GM19025 (cell line): ENCODE results near the gene PTPRG.

ENCODE experiments used
- ATAC-seq: cut with Tn5 transposase; IDR thresholded peaks from one replicate; pipeline ENCODE4 v1.9.1; 2021; ENCODE audit warnings: mild to moderate bottlenecking, low read depth, moderate library complexity; ENCODE audit not compliant: unreplicated experiment

The PTPRG gene

DNA sequence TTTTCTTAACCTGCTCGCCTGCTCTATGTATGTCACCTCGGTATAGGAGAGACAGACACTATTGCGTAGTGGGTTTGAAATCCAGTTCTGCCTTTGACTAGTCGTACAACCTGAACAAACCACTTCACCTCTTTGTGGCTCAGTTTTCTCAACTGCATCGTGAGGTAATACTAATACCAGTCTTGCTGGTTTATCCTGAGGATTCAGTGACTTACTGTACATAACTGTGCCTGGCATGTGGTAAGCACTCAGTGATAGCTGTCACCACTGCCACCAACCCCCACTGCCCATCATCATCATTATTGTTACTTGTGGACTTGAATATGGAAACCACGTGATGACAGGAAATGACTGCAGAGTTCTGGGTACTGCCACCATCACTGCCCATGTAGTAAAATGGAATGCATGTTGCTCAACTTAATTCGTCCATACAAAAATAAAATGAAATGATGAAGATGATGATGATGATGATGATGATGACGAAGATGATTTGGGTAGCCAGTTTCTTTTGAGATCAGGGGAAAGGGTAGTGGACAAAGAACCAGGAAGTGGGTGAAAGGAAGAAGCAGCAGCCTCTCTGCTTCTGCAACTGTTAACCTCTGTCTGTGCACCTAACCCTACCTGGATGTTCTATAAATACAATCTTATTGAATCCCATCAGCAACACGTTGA lies 583.9 kb downstream of the PTPRG start:
- ATAC-seq, result no peak

DNA sequence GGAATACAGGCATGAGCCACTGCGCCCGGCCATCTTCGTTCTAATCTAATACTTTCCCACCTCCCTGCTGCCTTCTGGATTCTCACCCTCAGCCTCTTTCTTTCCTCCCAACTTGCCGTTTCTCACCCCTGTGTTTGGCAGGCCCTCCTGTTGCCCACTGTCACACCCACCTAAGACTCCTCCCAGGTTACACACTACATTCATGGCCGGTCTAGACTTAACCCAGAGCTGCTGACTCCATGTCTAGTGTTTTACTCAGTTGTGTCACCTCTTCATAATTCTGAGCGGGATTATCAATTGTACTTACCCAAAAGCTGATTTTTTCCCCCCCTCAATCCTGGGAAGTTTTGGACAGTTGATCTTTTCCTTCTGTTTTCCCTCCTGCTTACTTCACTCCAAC lies 588.2 kb downstream of the PTPRG start:
- ATAC-seq, result no peak

DNA sequence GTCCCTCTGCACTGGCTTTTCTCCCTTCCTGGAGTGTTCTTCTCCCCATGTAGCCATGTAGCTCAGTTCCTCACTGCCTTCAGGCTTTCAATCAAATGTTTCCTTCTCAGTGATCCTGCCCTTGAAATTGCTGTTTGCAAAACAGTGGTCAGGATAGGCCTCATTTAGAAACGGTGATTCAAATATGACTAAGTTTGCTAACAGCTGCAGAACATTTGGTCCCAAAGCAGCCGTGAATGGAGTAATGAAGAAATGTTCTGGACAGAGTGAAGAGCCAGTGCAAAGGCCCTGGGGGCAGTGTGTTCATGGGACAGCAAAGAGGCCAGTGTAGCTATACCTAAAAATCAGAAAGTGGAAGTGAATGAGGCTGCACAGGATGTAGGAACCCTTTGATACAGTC lies 588.6 kb downstream of the PTPRG start:
- no peak for ATAC-seq

GRCh38 chr3:62151591-62151990 lies 590.2 kb downstream of the PTPRG start:
- ATAC-seq, result no peak

GRCh38 chr3:62153231-62153630 lies 591.9 kb downstream of the PTPRG start:
- no peak for ATAC-seq

DNA sequence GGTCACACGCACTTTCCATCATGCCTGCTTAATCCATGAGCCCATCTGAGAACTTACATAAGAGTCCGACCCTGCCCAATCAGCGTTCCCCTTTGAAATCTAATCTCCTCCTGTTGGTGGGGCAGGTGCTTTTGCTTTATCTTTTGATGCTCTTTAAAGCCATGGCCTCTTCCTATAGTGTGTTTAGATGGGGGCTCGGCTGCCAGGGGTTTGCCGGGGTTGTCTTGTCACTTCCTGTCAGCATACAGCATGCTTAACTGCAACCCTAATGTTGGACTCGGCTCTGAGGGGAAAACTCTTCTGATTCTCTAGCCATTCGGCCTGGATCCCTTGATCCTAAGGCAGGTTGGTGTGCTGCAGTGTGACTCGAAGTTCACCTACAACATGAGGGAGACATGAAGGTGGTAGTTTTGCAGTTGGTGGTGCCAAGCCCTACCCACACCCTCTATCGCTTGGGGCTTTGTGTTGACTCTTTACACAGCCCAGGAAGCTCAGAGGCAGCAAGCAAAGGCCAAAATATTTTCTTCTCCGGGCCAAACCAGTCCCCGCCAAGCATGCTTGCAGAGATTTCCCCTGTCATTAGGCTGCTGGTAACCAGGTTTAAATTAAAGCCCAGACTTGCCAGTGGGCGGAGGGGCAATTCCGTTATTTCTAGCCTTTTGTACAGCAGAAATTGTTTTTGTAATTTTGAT lies 593.2 kb downstream of the PTPRG start:
- no peak for ATAC-seq

- no peak for ATAC-seq
Observed at GRCh38 chr3:62159056-62159708, 597.8 kb downstream of the PTPRG start.

- no peak for ATAC-seq
Observed at GRCh38 chr3:62159709-62160092, 598.3 kb downstream of the PTPRG start.

GRCh38 chr3:62161371-62161770 lies 600.0 kb downstream of the PTPRG start:
- ATAC-seq, result no peak

DNA sequence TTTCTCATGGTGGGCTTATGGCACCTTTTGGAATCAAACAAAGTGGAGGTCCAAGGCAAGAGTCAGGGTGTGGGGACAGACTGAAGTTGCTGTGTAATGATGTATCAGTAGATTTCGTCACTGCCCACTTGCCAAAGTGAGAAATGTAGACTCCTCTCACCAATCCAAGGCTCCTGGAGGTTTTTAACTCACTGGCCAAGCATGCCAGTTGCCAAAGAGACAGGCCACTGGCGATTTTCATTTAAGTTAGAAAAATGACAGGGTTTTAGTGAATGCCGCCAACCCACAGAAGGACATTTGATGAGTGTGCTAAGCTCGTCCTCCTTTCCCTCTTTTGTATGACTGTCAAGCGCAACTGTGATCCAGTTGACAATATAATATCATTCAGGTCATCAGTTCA lies 602.8 kb downstream of the PTPRG start:
- no peak for ATAC-seq

GRCh38 chr3:62164746-62165145 lies 603.4 kb downstream of the PTPRG start:
- ATAC-seq, result no peak

DNA sequence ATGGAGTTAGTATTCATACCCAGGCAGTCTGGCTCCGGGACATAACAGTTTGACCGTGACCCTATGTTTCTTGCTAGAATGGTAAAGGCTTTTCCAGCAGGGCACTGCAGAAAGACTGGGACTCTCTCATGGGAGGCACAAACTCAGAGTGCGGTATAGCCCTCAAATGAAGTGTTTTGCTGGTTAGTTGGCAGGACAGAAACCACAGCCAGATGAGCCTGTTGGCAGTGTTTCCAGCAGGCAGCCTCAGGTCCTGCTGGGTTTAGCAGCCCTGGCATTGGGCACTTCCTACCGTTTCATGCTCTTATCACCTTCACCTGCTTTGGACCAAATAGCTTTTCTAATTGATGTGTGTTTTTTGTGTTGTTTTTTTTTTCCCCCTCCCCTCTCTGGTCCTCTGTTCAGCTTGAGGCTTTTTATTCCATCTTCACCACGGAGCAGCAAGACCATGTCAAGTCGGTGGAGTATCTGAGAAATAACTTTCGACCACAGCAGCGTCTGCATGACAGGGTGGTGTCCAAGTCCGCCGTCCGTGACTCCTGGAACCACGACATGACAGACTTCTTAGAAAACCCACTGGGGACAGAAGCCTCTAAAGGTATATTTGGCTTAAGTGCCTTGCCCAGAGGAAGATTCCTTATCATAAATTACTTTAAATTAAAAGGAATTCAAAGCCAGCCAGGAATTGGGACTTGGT lies 606.3 kb downstream of the PTPRG start:
- no peak for ATAC-seq

GRCh38 chr3:62168356-62168755 lies 607.0 kb downstream of the PTPRG start:
- no peak for ATAC-seq

DNA sequence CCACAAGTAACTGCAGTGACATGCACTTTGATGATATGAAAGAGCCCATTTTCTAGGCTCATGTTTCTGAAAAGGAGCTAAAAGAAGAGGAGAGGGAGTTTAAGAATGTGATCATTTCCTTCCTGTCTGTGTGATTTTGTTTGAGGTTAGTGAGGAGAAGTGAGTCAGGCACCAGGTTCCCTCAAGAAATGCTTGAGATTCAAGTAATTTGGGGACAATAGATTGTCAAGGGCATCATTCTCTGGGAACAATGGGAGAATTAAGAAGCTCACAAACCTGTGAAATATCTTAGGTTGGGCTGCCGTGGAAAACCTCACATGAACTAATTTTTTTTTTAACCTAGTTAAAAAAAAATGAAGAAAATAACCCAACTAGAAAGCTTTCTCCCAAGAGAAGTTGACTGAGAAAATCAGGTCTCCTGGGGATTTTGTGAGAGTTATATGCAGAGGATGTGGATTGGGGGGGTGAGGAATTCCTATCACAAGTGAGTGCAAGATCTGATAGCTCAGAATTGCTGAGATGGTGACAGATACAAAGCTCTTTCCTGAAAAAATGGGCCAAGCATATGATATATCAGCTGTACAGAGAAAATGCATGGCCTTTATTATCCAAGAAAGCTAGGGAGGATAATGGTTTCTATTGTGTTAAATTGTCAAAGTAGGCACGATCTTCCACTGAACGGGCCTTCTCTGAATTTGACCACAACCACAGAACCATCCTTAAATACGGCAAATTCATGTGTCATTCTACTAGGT lies 608.7 kb downstream of the PTPRG start:
- ATAC-seq, result no peak

DNA sequence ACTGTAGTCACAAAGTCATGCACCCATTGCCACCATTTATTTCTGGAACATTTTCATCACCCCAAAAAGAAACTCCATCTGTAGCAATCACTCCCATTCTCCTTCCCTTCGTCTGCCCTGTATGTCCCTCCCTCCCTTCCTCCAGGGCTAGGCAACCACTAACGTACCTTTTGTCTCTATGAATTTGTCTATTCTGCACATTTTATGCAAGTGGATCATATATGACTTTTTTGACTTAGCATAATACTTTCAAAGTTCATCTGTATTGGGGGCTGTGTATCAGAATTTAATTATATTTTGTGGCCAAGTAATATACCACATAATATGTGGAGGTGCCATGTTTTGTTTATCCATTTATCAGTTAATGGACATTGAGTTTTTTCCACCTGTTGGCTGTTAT lies 610.4 kb downstream of the PTPRG start:
- no peak for ATAC-seq

- no peak for ATAC-seq
Observed at GRCh38 chr3:62172199-62172598, 610.8 kb downstream of the PTPRG start.

DNA sequence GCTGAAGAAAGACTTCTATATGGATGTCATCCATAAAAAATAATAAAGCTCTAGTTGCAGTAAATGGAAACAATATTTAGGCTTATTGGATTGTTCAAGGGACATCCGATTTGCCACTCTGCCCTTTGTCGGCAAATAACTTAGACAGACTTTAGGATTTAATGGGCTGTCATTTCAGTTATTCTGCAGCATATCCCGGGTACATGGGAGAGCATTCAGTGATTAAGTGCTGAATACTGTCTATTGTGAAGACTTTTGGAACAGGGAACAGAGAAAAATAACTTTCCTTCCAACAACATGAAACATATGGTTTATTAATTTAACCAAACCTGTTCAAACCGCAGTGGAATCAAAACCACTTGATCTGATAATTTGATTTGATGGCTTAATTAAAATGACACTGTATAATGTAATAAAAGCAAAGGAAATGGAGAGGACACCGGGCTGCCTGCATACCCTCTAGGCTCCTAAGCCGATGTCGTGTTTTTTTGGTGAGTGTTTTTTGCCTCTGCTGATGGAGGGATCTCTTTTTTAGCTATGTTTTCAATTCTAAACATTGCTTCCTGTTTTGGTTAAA lies 612.7 kb downstream of the PTPRG start:
- no peak for ATAC-seq

DNA sequence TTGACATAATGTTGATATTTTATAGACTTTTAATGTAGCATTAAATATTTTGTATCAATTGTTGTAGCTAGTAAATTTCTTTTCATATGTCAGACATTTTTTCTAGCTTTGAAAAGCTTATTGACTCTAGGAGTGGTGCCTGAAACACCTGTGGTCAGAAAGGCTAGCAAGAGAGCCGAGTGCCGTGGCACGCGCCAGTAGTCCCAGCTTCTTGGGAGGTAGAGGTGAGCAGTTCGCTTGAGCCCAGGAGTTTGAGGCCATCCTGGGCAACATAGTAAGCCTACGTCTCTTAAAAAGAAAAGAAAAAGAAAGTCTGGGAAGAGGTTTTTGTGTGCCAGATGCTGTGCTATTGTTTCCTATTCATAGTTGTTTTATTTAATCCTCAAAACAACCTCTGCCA lies 613.8 kb downstream of the PTPRG start:
- no peak for ATAC-seq

GRCh38 chr3:62178032-62178431 lies 616.7 kb downstream of the PTPRG start:
- no peak for ATAC-seq
